H9 (cell line): ENCODE data around the gene CCDC70. TPM values are rescaled to one million over a fixed set of nuclear protein-coding genes. Genes with fewer than 3 reads are reported as not detected.

Source experiments
- DNase-seq: peaks from one replicate; pipeline ENCODE4 v3.0.0-alpha.2; 2017
- H2AFZ ChIP-seq: one replicate; pipeline ENCODE4 v1.6.1; 2013; ENCODE audit warnings: mild to moderate bottlenecking, low read length, control low read depth, moderate library complexity
- H2AK5ac ChIP-seq: 2 replicates; pipeline ENCODE4 v1.6.1; 2013; ENCODE audit warnings: low read length, control low read depth, mixed read lengths; ENCODE audit not compliant: insufficient read length
- H2BK120ac ChIP-seq: one replicate; pipeline ENCODE4 v1.6.1; 2013; ENCODE audit warnings: low read depth, mild to moderate bottlenecking, low read length, control low read depth, inconsistent platforms; ENCODE audit not compliant: poor library complexity, severe bottlenecking
- H2BK12ac ChIP-seq: 2 replicates; pipeline ENCODE4 v1.6.1; 2013; ENCODE audit warnings: low read length, control low read depth, mixed read lengths, low read depth; ENCODE audit not compliant: insufficient read length
- H2BK15ac ChIP-seq: 2 replicates; pipeline ENCODE4 v1.6.1; 2013; ENCODE audit warnings: low read depth, low read length, control low read depth
- H2BK20ac ChIP-seq: one replicate; pipeline ENCODE4 v1.6.1; 2013; ENCODE audit warnings: low read depth, mild to moderate bottlenecking, low read length, control low read depth, inconsistent platforms; ENCODE audit not compliant: poor library complexity, severe bottlenecking
- H2BK5ac ChIP-seq: 2 replicates; pipeline ENCODE4 v1.6.1; 2013; ENCODE audit warnings: low read length, control low read depth, mixed read lengths; ENCODE audit not compliant: insufficient read length
- H3K14ac ChIP-seq: 2 replicates; pipeline ENCODE4 v1.6.1; 2013; ENCODE audit warnings: low read length, control low read depth; ENCODE audit not compliant: insufficient read depth
- H3K18ac ChIP-seq: 2 replicates; pipeline ENCODE4 v1.6.1; 2013; ENCODE audit warnings: low read depth, mild to moderate bottlenecking, mixed read lengths, low read length, control low read depth; ENCODE audit not compliant: insufficient read length
- H3K23ac ChIP-seq: 2 replicates; pipeline ENCODE4 v1.6.1; 2013; ENCODE audit warnings: low read length, control low read depth, mixed read lengths, low read depth; ENCODE audit not compliant: insufficient read length
- H3K23me2 ChIP-seq: 2 replicates; pipeline ENCODE4 v1.6.1; 2013; ENCODE audit warnings: low read depth, mild to moderate bottlenecking, mixed read lengths, low read length, control low read depth; ENCODE audit not compliant: insufficient read length, poor library complexity, severe bottlenecking
- H3K27ac ChIP-seq: 2 replicates; pipeline ENCODE4 v1.5.1; 2013; ENCODE audit warnings: low read length, control low read depth, mixed read lengths, low read depth; ENCODE audit not compliant: insufficient read length
- H3K27me3 ChIP-seq: 2 replicates; pipeline ENCODE4 v1.6.1; 2013; ENCODE audit warnings: low read length, control low read depth, inconsistent platforms; ENCODE audit not compliant: insufficient read depth
- H3K4ac ChIP-seq: 2 replicates; pipeline ENCODE4 v1.6.1; 2013; ENCODE audit warnings: low read depth, mild to moderate bottlenecking, control low read depth, inconsistent platforms, low read length, moderate library complexity
- H3K4me1 ChIP-seq: 2 replicates; pipeline ENCODE4 v1.6.1; 2013; ENCODE audit warnings: low read length, control low read depth, inconsistent platforms; ENCODE audit not compliant: insufficient read depth
- H3K4me2 ChIP-seq: 2 replicates; pipeline ENCODE4 v1.6.1; 2013; ENCODE audit warnings: low read length, control low read depth, mixed read lengths; ENCODE audit not compliant: insufficient read length, insufficient read depth
- H3K56ac ChIP-seq: 2 replicates; pipeline ENCODE4 v1.6.1; 2013; ENCODE audit warnings: low read depth, mild to moderate bottlenecking, mixed read lengths, low read length, control low read depth; ENCODE audit not compliant: insufficient read length
- H3K79me1 ChIP-seq: 2 replicates; pipeline ENCODE4 v1.6.1; 2013; ENCODE audit warnings: low read depth, mild to moderate bottlenecking, moderate library complexity, low read length, control low read depth, inconsistent platforms; ENCODE audit not compliant: insufficient read depth, poor library complexity, severe bottlenecking
- H3K79me2 ChIP-seq: 2 replicates; pipeline ENCODE4 v1.6.1; 2013; ENCODE audit warnings: low read length, control low read depth, inconsistent platforms; ENCODE audit not compliant: insufficient read depth
- H3K9ac ChIP-seq: 2 replicates; pipeline ENCODE4 v1.6.1; 2013; ENCODE audit warnings: low read length, control low read depth, mixed read lengths; ENCODE audit not compliant: insufficient read length; ENCODE audit errors: extremely low read depth
- H3K9me3 ChIP-seq: one replicate; pipeline ENCODE4 v1.6.1; 2013; ENCODE audit warnings: low read depth, low read length, inconsistent platforms; ENCODE audit not compliant: control insufficient read depth
- H3T11ph ChIP-seq: one replicate; pipeline ENCODE4 v1.6.1; 2013; ENCODE audit warnings: mild to moderate bottlenecking, low read length, control low read depth, inconsistent platforms
- H4K20me1 ChIP-seq: one replicate; pipeline ENCODE4 v1.6.1; 2013; ENCODE audit not compliant: control insufficient read depth, insufficient read length, insufficient read depth
- H4K5ac ChIP-seq: 2 replicates; pipeline ENCODE4 v1.6.1; 2013; ENCODE audit warnings: low read depth, mild to moderate bottlenecking, mixed read lengths, low read length, control low read depth; ENCODE audit not compliant: insufficient read length
- H4K8ac ChIP-seq: replicated peaks from 2 replicates; pipeline ENCODE4 v1.6.1; 2013; ENCODE audit warnings: low read length, control low read depth, mixed read lengths, low read depth; ENCODE audit not compliant: insufficient read length
- H4K91ac ChIP-seq: 2 replicates; pipeline ENCODE4 v1.6.1; 2013; ENCODE audit warnings: low read depth, mild to moderate bottlenecking, moderate library complexity, mixed read lengths, low read length, control low read depth; ENCODE audit not compliant: insufficient read length
- H3K27ac Mint-ChIP-seq, 3 experiments: 2 replicates in 2 of 3; 3 replicates in 1 of 3; pipeline ENCODE4 v1.8.0; 2020 to 2021; ENCODE audit warnings: mixed read lengths in 3 of 3, mild to moderate bottlenecking in 1 of 3, moderate library complexity in 1 of 3
- H3K27me3 Mint-ChIP-seq: 2 replicates; pipeline ENCODE4 v1.8.0; 2021; ENCODE audit warnings: low read depth, mild to moderate bottlenecking, moderate library complexity, mixed read lengths
- H3K36me3 Mint-ChIP-seq, 3 experiments: 2 replicates in 2 of 3; 3 replicates in 1 of 3; pipeline ENCODE4 v1.8.0; 2020 to 2021; ENCODE audit warnings: low read depth in 3 of 3, mixed read lengths in 3 of 3; ENCODE audit not compliant: insufficient read depth in 1 of 3
- H3K4me1 Mint-ChIP-seq, 2 experiments: 2 replicates each; pipeline ENCODE4 v1.8.0; 2020; ENCODE audit warnings: mixed read lengths in 2 of 2
- H3K4me3 Mint-ChIP-seq, 2 experiments: 2 replicates in 1 of 2; 3 replicates in 1 of 2; pipeline ENCODE4 v1.8.0; 2020 to 2021; ENCODE audit warnings: mild to moderate bottlenecking in 2 of 2, mixed read lengths in 2 of 2, moderate library complexity in 1 of 2
- H3K9me3 Mint-ChIP-seq, 2 experiments: 2 replicates in 1 of 2; 3 replicates in 1 of 2; pipeline ENCODE4 v1.8.0; 2020; ENCODE audit warnings: mild to moderate bottlenecking in 2 of 2, mixed read lengths in 2 of 2, moderate library complexity in 1 of 2
- WGBS: extraction: QIAGEN DNeasy Blood & Tissue Kit; methylation state at CpG from one replicate; pipeline ENCODE4 v1.1.7; 2013; ENCODE audit warnings: missing lambda C conversion rate, low lambda C conversion rate, mixed read lengths; ENCODE audit not compliant: insufficient read length; ENCODE audit errors: extremely low coverage; 5-methylcytosine and 5-hydroxymethylcytosine counted together
- total RNA-seq: library from RNA; stranded (reverse); gene quantifications from 2 replicates; pipeline ENCODE4 v1.2.1, GENCODE V29; 2021
- TF ChIP-seq, protein P1 (sequence below): fragments of 200-600 bp; sonication (generic); conservative IDR thresholded peaks from 3 replicates; pipeline ENCODE4 v1.8.0; 2021; ENCODE audit warnings: antibody characterized with exemption, mild to moderate bottlenecking

CCDC70 gene
- total RNA-seq, 1 experiment from 2014 or later: not detected

DNA sequence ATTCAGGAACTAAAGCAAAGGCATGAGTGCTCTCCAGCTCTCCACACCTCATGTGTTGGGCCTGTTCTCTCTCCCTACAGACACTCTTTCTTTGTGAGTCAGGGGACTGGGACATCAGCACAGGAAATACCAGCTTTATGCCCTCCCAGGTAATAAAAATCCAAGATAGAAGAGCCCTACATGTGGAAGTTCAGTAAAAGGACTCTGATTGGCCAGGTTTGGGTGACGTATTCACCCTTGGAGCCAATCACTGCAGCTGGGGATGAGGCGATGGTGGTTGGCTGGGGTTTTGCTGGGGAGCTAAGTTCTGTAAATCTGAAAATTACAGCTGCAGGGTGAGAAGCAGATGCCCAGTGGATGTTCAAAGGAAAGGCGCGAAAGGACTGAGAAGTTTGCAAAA lies 32.5 kb downstream of the CCDC70 start:
- Histone ChIP-seq H3K9ac (no peak overlapping the region), H4K20me1 (no peaks in the 10 kb centered on the region), H3K4me1 (no peaks in the 10 kb centered on the region), H2BK15ac (no peak overlapping the region), H3K27ac (peak overlapping the region; percentile 47), H3K4ac (no peak overlapping the region), H3K79me2 (no peaks in the 10 kb centered on the region), H2BK5ac (no peak overlapping the region), H3T11ph (no peak overlapping the region), H3K18ac (no peak overlapping the region), H4K5ac (peak overlapping the region; percentile 20), H2BK20ac (no peak overlapping the region), H3K27me3 (no peaks in the 10 kb centered on the region; the same call in 1 of the 2 replicates), H3K4me2 (no peak overlapping the region), H4K91ac (no peak overlapping the region), H2AK5ac (no peak overlapping the region), H4K8ac (no peak overlapping the region), H3K56ac (no peak overlapping the region), H2BK12ac (no peak overlapping the region), H2BK120ac (no peak overlapping the region), H3K9me3 (no peaks in the 10 kb centered on the region), H3K23ac (no peak overlapping the region), H2AFZ (peak overlapping the region; percentile 88), H3K14ac (no peak overlapping the region), H3K79me1 (no peaks in the 10 kb centered on the region), H3K23me2 (no peaks in the 10 kb centered on the region)
- peaks cover 2 to 3% of the 10 kb centered on the region in 2 experiments; a peak in 2 of 5 replicates for H3K9me3 Mint-ChIP-seq
- H3K27ac Mint-ChIP-seq: no peak overlapping the region
- peaks cover 9 to 14% of the 10 kb centered on the region in 2 experiments for H3K4me1 Mint-ChIP-seq
- peaks cover 2% of the 10 kb centered on the region for H3K27me3 Mint-ChIP-seq
- no CpG with 5 or more reads among the region's 4 CpGs for WGBS
- TF ChIP-seq, protein P1, sequence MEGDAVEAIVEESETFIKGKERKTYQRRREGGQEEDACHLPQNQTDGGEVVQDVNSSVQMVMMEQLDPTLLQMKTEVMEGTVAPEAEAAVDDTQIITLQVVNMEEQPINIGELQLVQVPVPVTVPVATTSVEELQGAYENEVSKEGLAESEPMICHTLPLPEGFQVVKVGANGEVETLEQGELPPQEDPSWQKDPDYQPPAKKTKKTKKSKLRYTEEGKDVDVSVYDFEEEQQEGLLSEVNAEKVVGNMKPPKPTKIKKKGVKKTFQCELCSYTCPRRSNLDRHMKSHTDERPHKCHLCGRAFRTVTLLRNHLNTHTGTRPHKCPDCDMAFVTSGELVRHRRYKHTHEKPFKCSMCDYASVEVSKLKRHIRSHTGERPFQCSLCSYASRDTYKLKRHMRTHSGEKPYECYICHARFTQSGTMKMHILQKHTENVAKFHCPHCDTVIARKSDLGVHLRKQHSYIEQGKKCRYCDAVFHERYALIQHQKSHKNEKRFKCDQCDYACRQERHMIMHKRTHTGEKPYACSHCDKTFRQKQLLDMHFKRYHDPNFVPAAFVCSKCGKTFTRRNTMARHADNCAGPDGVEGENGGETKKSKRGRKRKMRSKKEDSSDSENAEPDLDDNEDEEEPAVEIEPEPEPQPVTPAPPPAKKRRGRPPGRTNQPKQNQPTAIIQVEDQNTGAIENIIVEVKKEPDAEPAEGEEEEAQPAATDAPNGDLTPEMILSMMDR: no peak
- DNase-seq: peak; percentile 55
- no peak overlapping the region for H3K4me3 Mint-ChIP-seq
- 0 out of 7 replicates have a peak, but pooled peaks cover 0 to 2% (median 0%) of the 10 kb centered on the region in 3 experiments for H3K36me3 Mint-ChIP-seq
